GM21786 (cell line): Measurements from ENCODE around the gene NIN.
A peak's percentile ranks its signal among the peaks of the same experiment; 100 is the strongest.

Source experiments
- ATAC-seq: cut with Tn5 transposase; IDR thresholded peaks from one replicate; pipeline ENCODE4 v1.9.1; 2021; ENCODE audit not compliant: unreplicated experiment

Gene NIN

GRCh38 chr14:50830932-50831725 lies at the start of gene NIN:
NIN (minus strand) TSS chr14:50831162; CDS start chr14:50822056, 9,106 bp downstream.
- ATAC-seq: peak; percentile 68

GRCh38 chr14:50875359-50876070 lies 44.6 kb upstream of the NIN start:
- peak; percentile 98 for ATAC-seq

- no peak for ATAC-seq
Measured at GRCh38 chr14:50874757-50875156, 43.8 kb upstream of the NIN start.

- ATAC-seq: no peak
Measured at GRCh38 chr14:50871914-50872732, 41.2 kb upstream of the NIN start, which contains the start of gene ABHD12B. ABHD12B (plus strand) TSS chr14:50872053; CDS start chr14:50872175, 122 bp downstream.

GRCh38 chr14:50871228-50871627 lies 40.3 kb upstream of the NIN start:
- no peak for ATAC-seq

GRCh38 chr14:50865391-50866076 lies 34.6 kb upstream of the NIN start:
- no peak for ATAC-seq

- ATAC-seq: no peak
Measured at GRCh38 chr14:50864946-50865345, 34.0 kb upstream of the NIN start.

- no peak for ATAC-seq
Measured at GRCh38 chr14:50864237-50864636, 33.3 kb upstream of the NIN start.

- ATAC-seq: no peak
Measured at GRCh38 chr14:50862036-50862570, 31.1 kb upstream of the NIN start.

GRCh38 chr14:50860478-50861086 lies 29.6 kb upstream of the NIN start:
- no peak for ATAC-seq

GRCh38 chr14:50859296-50859624 lies 28.3 kb upstream of the NIN start:
- ATAC-seq: peak; percentile 7

- no peak for ATAC-seq
Measured at GRCh38 chr14:50856660-50857059, 25.7 kb upstream of the NIN start.

- no peak for ATAC-seq
Measured at GRCh38 chr14:50855558-50855957, 24.6 kb upstream of the NIN start.

- ATAC-seq: no peak
Measured at GRCh38 chr14:50854521-50854920, 23.6 kb upstream of the NIN start.

- no peak for ATAC-seq
Measured at GRCh38 chr14:50853891-50854290, 22.9 kb upstream of the NIN start.

- no peak for ATAC-seq
Measured at GRCh38 chr14:50846226-50846880, 15.4 kb upstream of the NIN start.

GRCh38 chr14:50845166-50845565 lies 14.2 kb upstream of the NIN start:
- no peak for ATAC-seq

GRCh38 chr14:50844391-50844790 lies 13.4 kb upstream of the NIN start:
- ATAC-seq: no peak

GRCh38 chr14:50839691-50840090 lies 8.7 kb upstream of the NIN start:
- no peak for ATAC-seq

GRCh38 chr14:50839048-50839447 lies 8.1 kb upstream of the NIN start:
- ATAC-seq: peak; percentile 64
